Cardiac ventricle fibroblast (primary cell): ENCODE data around the gene NABP2. TPM values are rescaled to one million over a fixed set of nuclear protein-coding genes. Genes with fewer than 3 reads are reported as not detected.

Experiments
- total RNA-seq: library from RNA; depleted of rRNA; stranded (reverse); fragments of >200 nt; gene quantifications from 2 replicates; pipeline ENCODE4 v1.2.3, GENCODE V29; 2015

Gene NABP2
- total RNA-seq: 20.4 and 24.1 TPM in 2 replicates

DNA sequence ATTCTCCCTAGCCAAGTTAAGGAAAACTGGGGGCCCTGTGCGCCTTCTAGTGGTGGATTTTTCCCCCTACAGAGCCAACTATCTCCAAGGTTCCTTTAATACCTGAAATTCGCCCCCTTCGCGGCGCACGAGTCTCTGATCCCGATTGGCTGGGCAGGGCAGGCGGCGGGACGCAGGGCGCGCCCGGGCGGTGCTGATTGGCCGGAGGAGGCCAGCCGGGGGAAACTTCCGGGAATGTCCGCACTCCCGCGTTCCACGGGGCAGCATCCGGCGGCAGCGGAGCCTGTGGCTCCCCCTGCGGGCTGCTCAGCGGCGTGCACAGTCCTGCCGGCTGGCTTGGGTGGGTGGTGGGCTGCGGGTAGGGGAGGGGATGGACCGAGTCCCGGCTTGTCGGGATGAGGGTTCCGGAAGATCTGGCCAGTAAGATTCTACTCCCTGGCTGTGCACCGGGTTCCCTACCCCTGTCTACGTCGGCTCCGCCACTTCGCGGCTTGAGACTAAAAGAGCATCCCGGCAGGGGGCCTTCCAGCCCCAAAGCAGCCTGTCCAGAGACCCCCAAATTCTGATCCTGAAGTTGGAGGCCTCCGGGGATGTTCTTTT is at the start of gene NABP2:
Gene NABP2 (plus strand): TSS at position 241 of the 600 bp plus-strand sequence. CDS start 515 bp downstream, outside the sequence.

GRCh38 chr12:56189099-56189917 is 34.8 kb upstream of the NABP2 start, which contains the start of gene SMARCC2:
Gene SMARCC2 (minus strand): TSS chr12:56189483. CDS start chr12:56189461, 22 bp downstream.

DNA sequence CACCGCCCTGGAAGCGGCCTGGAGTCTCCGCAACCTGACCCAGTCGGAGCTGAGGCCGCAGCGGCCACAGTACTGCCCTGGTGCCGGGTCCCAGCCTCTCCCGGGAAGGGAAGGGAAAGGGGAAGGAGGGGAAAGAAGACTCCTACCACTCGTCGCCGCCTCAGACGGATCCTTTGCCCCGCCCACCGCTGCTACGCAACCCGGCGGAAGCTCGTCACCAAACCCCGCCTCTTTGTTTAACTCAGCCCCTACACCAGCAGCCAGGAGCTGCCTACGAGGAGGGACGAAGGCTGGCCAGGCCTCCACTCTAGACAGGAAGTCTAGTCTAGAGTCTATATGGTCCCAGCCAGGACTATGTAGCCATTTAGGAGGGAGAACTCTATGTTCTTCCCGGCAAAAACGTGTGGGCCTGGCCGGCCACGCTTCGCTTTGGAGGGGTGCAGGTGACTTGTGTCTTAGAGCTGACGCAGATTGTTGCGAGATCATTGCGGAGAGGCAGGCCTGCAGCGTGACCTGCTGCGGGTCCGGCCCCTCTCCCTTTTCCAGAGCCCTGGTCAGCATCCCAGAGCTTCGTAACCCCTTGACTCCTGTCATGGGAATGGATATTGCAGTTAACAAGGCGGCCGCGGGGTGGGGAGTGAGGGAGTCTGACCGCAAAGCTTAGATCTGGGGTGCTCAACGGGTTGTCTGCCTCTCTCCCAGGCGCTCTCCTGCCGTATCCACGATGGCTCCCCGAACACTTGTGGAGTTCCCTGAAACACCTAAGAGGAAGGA is 2.2 kb upstream of the NABP2 start, which contains the start of gene RNF41:
Gene RNF41 (minus strand): TSS at position 166 of the 774 bp plus-strand sequence. CDS start 7,875 bp downstream, outside the sequence.

DNA sequence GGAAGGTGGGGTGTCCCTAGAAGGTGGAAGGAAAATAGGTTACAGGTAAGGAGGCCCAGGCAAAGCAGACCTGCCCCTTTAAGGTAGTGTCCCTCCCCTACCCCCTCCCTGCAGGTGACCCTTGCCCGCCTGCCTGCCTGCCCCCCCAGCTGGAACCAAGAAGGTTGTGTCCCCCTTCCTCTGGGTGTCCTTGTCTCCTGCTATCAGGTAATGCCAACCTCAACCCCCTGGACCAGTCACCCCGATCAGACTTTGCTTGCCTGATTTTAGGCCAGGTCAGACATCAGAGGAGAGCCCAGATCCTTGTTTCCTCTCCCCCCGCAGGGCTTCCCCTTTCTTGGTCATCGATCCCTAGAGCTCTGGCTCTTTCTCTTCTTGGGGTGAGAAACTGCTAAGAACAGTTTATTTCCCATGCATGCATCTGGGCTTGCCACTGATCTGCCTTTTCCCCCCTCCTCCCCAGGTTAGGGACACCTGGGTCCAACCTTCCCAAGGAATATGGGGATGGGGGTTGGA is 5.8 kb downstream of the NABP2 start, which contains the start of gene SLC39A5:
Gene SLC39A5 (plus strand): TSS at position 136 of the 516 bp plus-strand sequence. CDS start 1,224 bp downstream, outside the sequence.

DNA sequence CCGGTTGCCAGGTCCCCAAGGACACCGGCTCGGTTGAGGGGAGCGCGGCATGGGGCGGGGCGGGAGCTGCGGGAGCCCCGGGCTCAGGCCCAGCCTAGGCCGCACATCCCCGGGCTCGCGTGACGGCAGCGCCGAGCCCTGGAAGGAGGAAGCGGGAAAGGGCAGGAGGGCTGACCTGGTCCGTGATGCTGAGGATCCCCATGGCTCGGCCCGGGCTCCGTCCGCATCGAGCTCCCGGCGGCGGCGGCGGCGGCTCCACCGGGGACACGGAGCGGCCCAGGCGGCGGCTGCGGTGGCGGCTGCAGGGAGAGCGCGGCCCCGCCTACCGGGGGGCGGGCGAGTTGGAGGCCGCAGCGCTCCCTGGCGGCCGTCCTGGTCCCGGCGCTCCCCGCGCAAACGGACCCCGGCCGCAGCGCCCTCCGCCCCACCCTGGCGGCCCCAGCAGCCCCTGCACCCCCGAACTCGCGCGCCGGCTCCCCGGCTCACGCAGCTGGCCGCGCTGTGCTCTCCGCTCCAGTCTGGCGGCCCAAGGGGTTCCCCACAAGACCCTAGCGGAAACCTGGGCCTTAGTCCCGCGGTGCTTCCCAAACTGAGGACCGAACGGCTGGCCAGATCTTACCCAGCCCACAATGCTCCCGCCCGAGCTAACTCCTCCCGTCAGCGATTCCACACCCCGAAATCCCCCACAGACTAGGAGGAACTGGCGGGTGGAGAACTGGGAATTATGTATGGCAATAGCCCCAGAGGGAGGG is 34.1 kb downstream of the NABP2 start, which contains the start of gene ANKRD52:
Gene ANKRD52 (minus strand): TSS at position 317 of the 752 bp plus-strand sequence. CDS start 115 bp downstream, at position 202.

GRCh38 chr12:56266693-56267442 is 42.7 kb downstream of the NABP2 start, which contains the start of gene COQ10A:
Gene COQ10A (plus strand): TSS chr12:56266942. CDS start chr12:56267119, 177 bp downstream.

Other genes starting within 250 kb of the NABP2 start
- gene SUOX, start 227.1 kb upstream of the NABP2 start, total RNA-seq: 13.0 and 18.5 TPM in 2 replicates
- 2.6 and 4.5 TPM in 2 replicates for gene IKZF4, start 203.3 kb upstream of the NABP2 start, total RNA-seq
- 317 and 566 TPM in 2 replicates for gene RPS26, start 182.4 kb upstream of the NABP2 start, total RNA-seq
- gene ERBB3, start 144.2 kb upstream of the NABP2 start, total RNA-seq: 0.39 TPM in 1 of 2 replicates, not detected in the other
- gene PA2G4, start 119.8 kb upstream of the NABP2 start, total RNA-seq: 72.1 and 74.9 TPM in 2 replicates
- gene RPL41, start 107.7 kb upstream of the NABP2 start, total RNA-seq: 2,429 and 4,110 TPM in 2 replicates
- 3.8 and 4.0 TPM in 2 replicates for gene ZC3H10, start 106.1 kb upstream of the NABP2 start, total RNA-seq
- gene ESYT1, start 96.1 kb upstream of the NABP2 start, total RNA-seq: 112 and 122 TPM in 2 replicates
- 52.9 and 103 TPM in 2 replicates for gene MYL6B, start 71.8 kb upstream of the NABP2 start, total RNA-seq
- 1,038 TPM in 2 replicates for gene MYL6, start 66.0 kb upstream of the NABP2 start, total RNA-seq
- 51.1 and 58.5 TPM in 2 replicates for gene SMARCC2, start 34.9 kb upstream of the NABP2 start, total RNA-seq
- gene RNF41, start 2.4 kb upstream of the NABP2 start, total RNA-seq: 45.1 and 58.2 TPM in 2 replicates
- gene SLC39A5, start 5.7 kb downstream of the NABP2 start, total RNA-seq: not detected in 2 replicates
- 15.5 and 20.8 TPM in 2 replicates for gene ANKRD52, start 34.0 kb downstream of the NABP2 start, total RNA-seq
- gene COQ10A, start 42.6 kb downstream of the NABP2 start, total RNA-seq: 7.2 and 7.4 TPM in 2 replicates
- gene CS, start 76.0 kb downstream of the NABP2 start, total RNA-seq: 74.3 and 82.7 TPM in 2 replicates
- gene CNPY2, start 91.6 kb downstream of the NABP2 start, total RNA-seq: 85.4 and 89.3 TPM in 2 replicates
- 15.5 and 15.9 TPM in 2 replicates for gene PAN2, start 109.7 kb downstream of the NABP2 start, total RNA-seq
- not detected in 2 replicates for gene IL23A, start 114.5 kb downstream of the NABP2 start, total RNA-seq
- 139 and 194 TPM in 2 replicates for gene STAT2, start 135.8 kb downstream of the NABP2 start, total RNA-seq
- not detected in 2 replicates for gene APOF, start 138.5 kb downstream of the NABP2 start, total RNA-seq
- gene TIMELESS, start 225.1 kb downstream of the NABP2 start, total RNA-seq: 3.6 and 3.9 TPM in 2 replicates
- not detected in 2 replicates for gene MIP, start 230.3 kb downstream of the NABP2 start, total RNA-seq
- gene SPRYD4, start 244.2 kb downstream of the NABP2 start, total RNA-seq: 0.98 and 1.2 TPM in 2 replicates